IPS-18a (cell line): ENCODE data around the gene BABAM2.

Source experiments
- H3K27ac ChIP-seq: one replicate; pipeline ENCODE4 v1.5.1; 2013; ENCODE audit warnings: low read length
- H3K27me3 ChIP-seq: one replicate; pipeline ENCODE4 v1.6.1; 2013; ENCODE audit warnings: mild to moderate bottlenecking, low read length; ENCODE audit not compliant: control insufficient read depth, insufficient read depth
- H3K36me3 ChIP-seq: one replicate; pipeline ENCODE4 v1.6.1; 2013; ENCODE audit warnings: low read depth, low read length; ENCODE audit not compliant: control insufficient read depth
- H3K4me1 ChIP-seq: one replicate; pipeline ENCODE4 v1.6.1; 2013; ENCODE audit warnings: low read depth, low read length; ENCODE audit not compliant: control insufficient read depth
- H3K4me3 ChIP-seq: one replicate; pipeline ENCODE4 v1.5.1; 2013; ENCODE audit warnings: low read length
- H3K9ac ChIP-seq: one replicate; pipeline ENCODE4 v1.6.1; 2013; ENCODE audit warnings: mild to moderate bottlenecking, low read length, moderate library complexity
- H3K9me3 ChIP-seq: one replicate; pipeline ENCODE4 v1.6.1; 2013; ENCODE audit warnings: low read depth, low read length; ENCODE audit not compliant: control insufficient read depth

Gene BABAM2

DNA sequence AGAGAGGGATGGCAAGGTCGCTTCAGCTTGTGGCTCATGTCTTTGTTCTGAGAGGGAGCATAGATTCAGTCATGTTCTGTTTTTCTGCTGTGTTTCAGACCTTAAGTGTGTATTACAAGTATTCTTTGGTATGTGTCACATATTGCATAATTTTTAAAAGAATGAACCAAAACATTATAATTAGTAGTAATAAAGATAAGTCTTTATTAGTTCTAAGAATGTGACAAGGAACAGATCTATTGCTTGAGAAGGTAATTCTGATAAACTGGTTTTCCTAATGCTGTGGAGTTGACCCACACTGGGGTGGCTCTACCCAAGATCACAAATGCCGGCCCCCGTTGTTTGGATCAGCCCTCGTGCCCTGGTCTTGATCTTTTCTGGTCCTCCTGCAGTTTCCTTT, 377.9 kb downstream of the BABAM2 start:
- no peak overlapping the region for H3K27ac ChIP-seq
- H3K4me3 ChIP-seq, result no peak overlapping the region
- peaks cover 16% of the 10 kb centered on the region for H3K4me1 ChIP-seq
- no peak overlapping the region for H3K9ac ChIP-seq
- H3K27me3 ChIP-seq, result no peaks in the 10 kb centered on the region
- H3K36me3 ChIP-seq, result no peaks in the 10 kb centered on the region
- no peaks in the 10 kb centered on the region for H3K9me3 ChIP-seq

DNA sequence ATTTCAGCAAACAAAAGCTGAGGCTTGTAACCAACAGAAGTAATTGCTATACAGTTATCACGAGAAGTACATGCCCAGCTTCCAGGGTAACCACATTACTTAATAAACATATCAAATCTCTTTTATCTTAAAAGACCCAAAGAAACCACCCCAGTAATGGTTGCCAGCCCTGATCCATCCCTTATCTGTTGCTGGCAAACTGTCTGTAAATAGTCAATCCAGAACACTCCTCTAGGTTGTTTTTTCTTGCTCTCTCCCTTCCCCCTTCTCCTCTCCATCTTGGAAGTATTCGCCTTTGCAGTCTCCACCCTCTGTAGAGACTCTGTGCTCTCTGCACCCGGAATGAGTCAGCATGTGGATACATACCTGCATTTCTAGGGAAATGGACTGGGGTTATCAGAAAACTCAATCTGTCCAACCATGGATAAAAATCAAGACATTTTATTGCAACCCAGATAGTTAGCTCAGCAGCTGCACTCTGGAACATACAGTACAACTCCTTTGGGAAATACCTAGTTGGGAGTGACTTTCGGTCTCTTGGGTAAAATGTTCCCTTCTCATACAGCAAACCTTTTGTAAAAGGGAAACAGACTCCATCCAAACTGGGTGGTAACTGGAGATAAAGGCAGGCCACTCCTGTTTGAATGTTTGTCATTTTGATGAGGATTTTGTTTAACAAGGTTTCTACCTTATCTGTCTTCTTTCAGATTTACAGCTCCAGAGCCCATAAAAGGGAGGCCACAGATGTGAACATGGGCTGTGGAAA, 378.7 kb downstream of the BABAM2 start:
- Histone ChIP-seq H3K27ac (no peak overlapping the region), H3K36me3 (no peaks in the 10 kb centered on the region), H3K4me3 (no peak overlapping the region), H3K9me3 (no peaks in the 10 kb centered on the region), H3K4me1 (peaks cover 8% of the 10 kb centered on the region), H3K27me3 (no peaks in the 10 kb centered on the region), H3K9ac (no peak overlapping the region)

DNA sequence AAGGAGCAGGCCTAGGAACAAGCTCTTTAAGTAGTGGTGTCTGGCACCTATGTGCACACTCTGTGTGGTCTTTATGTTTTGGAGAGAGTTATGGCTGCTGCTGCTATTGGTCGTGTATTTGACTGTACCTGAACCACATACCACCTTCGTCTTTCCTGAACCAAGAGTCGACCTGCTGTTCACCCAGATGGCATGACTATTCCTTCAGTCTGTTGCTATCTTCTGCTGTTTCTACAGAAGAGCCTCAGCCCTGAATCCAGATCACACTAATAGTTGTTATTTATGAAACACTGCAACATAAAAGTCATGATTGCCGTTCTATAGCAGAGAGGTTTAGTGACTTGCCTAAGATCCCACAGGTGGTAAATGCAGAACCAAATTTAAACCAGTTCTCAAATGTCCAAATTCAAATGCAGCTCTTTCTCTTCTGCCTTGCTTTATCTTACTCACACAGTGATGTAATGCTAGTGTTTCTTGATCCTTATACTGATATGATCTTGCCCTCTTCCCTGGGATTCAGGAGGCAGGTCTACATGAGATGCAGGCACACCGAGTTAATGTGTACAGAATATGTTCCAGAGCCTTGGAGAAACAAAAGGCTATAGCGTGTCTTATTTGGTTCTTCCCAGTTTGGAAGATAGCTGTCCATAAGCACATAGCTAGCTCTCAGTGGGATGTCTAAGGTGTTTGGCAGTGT, 380.1 kb downstream of the BABAM2 start:
- no peaks in the 10 kb centered on the region for H3K9me3 ChIP-seq
- no peak overlapping the region for H3K9ac ChIP-seq
- H3K4me1 ChIP-seq, result peaks cover 17% of the 10 kb centered on the region
- H3K36me3 ChIP-seq, result no peaks in the 10 kb centered on the region
- no peak overlapping the region for H3K4me3 ChIP-seq
- no peaks in the 10 kb centered on the region for H3K27me3 ChIP-seq
- no peak overlapping the region for H3K27ac ChIP-seq

DNA sequence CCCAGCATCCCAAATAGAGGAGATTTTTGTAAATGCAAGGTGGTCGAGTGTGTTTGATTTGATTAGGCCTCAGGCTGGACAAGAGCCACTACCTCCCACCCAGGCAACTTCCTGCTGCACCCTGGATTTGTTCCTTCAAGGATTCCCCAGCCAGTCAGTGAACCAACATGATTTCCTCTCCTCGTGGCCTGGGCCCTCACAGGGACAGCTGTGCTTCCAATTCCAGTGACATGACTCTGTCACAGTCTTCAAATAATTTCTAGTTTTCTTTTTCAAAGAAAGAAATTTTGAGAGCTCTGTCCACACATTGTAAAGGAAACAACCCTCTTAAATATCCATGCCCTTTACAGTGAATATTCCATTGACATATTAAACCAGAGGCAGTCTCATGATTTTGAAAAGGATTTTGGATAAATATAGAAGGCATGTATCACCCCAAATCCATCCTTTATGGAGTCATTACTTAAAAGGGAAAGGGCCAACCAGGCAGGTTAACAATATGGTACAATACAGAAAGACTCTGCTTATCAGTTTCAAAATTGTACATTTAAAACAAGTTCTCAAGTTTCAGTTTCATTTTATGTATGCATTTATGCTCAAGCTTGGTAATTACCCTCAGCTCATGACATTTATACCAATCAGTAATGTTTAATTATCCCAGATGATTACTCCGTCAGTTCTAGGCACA, 380.8 kb downstream of the BABAM2 start:
- Histone ChIP-seq H3K36me3 (no peaks in the 10 kb centered on the region), H3K4me1 (peaks cover 17% of the 10 kb centered on the region), H3K27ac (no peak overlapping the region), H3K9ac (no peak overlapping the region), H3K9me3 (no peaks in the 10 kb centered on the region), H3K27me3 (no peaks in the 10 kb centered on the region), H3K4me3 (no peak overlapping the region)

DNA sequence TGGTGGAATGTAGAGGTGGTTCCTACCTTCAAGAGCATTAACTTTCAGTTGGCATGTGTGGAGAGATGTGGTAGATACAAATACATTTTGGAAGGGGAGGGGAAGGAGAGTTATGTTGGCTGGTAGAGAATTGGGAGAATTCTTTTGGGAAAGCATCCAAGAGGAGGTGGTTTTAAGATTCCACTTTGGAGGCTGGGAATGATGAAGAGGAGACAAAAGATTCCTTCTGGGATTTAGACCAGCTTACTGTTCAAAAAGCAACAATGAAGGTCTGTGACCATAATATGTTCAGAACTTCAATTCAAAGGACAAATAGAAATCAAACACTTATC, 381.4 kb downstream of the BABAM2 start:
- Histone ChIP-seq H3K27me3 (no peaks in the 10 kb centered on the region), H3K27ac (no peak overlapping the region), H3K9me3 (no peaks in the 10 kb centered on the region), H3K36me3 (no peaks in the 10 kb centered on the region), H3K9ac (no peak overlapping the region), H3K4me1 (peaks cover 17% of the 10 kb centered on the region), H3K4me3 (no peak overlapping the region)

DNA sequence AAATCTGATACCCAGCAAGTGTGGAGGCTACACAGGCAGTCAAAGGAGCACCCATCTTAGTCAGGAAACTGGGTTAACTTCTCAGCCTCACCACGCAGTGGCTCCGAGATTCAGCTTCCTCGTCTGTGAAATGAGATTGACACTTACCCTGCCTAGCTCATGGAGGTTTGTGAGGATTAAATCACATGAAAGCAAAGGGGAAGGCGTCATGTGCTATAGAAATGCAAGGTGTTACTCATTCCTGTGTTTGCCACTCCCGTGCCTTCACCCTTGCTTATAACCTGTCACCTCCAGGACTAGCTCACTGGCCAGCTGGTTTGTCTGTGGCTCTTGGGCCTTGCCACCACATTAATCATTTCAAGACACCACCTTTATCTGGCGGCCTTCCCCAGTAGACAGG, 383.2 kb downstream of the BABAM2 start:
- peaks cover 17% of the 10 kb centered on the region for H3K4me1 ChIP-seq

DNA sequence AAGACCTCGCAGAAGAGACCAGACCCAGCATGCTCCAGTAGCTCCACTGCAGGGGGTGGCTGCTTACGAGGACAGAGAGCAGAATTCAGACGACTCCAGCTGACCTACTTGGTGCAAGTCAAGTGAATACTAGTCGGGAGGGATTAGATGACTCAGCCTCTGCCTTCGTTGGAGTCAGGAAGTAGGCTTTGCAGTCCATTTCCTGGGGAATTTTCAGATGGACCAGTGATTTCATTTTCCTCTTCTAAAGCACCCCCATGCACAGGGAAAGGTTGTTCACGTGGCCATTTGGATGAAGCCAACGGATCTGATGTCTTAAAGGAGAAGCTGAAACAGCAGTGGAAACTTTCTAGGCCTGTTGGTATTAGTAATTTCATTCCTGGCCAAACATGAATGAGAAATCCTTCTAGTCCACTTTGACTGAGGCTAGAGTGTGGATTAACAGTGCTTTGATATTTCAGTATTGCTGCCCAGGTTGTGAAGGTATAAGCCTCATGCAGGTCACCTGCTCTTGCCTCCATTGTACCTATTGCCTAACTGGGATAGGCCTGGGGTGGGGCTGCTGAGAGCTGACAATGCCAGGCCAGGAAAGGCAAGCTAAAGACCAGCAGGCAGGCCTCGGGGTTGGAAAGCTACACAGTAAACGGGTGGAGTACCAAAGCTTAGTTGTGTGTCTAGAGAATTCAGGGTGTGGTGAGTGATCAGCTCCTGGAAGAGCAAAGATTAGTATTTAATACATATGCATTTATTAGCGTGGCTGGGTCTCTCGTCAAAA, 384.6 kb downstream of the BABAM2 start:
- Histone ChIP-seq H3K9ac (no peak overlapping the region), H3K36me3 (no peaks in the 10 kb centered on the region), H3K4me3 (no peak overlapping the region), H3K27me3 (no peaks in the 10 kb centered on the region), H3K9me3 (no peaks in the 10 kb centered on the region), H3K4me1 (peaks cover 9% of the 10 kb centered on the region), H3K27ac (no peak overlapping the region)

More for the DNA sequence above, 383.2 kb downstream of the BABAM2 start:
- H3K9ac ChIP-seq, result no peak overlapping the region
- no peaks in the 10 kb centered on the region for H3K36me3 ChIP-seq
- no peaks in the 10 kb centered on the region for H3K27me3 ChIP-seq
- no peak overlapping the region for H3K4me3 ChIP-seq
- H3K9me3 ChIP-seq, result no peaks in the 10 kb centered on the region
- H3K27ac ChIP-seq, result no peak overlapping the region

DNA sequence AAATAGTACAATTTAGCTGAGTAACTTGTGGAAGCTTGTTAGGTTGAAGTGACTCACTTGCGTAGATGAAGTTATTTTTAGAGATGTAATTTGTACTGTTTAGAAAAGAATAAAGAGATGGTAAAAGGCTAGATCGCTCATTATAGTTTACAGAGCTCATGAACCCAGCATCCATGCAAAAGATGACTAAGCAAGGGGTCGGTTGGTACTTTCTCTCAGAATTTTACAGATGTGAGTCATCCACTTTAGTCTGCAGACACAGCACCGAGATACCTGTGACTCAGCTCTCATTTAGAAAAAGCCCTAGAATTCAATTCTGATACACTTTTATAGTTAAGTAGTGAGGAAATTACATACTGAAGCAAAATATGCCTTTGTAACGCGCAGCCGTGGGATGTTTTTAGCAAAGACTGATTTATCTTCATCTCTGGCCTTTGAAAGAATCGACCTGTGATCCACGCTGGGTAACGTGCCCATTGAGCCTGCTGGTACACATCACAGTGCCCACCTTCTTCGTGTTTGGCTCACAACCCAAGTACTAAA, 385.6 kb downstream of the BABAM2 start:
- Histone ChIP-seq H3K4me3 (no peak overlapping the region), H3K9ac (no peak overlapping the region), H3K4me1 (peaks cover 9% of the 10 kb centered on the region), H3K36me3 (no peaks in the 10 kb centered on the region), H3K9me3 (no peaks in the 10 kb centered on the region), H3K27ac (no peak overlapping the region), H3K27me3 (no peaks in the 10 kb centered on the region)

DNA sequence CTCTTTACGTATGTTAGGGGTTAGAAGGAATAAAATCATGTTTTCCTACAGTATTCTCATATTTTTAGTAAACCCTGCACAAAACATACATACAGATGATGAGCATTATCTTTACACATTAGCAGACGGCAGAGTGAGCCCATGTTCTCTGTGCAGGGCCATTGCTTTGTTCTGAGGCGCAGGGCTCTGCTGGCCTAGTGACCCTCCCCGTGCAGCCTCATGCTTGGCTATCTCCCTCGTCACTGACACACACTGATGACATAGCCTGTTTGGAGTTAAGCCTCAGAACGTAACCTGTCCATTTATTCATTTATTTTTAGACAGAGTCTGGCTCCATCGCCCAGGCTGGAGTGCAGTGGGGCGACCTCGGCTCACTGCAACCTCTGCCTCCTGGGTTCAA, 386.3 kb downstream of the BABAM2 start:
- Histone ChIP-seq H3K27ac (no peak overlapping the region), H3K4me1 (peaks cover 9% of the 10 kb centered on the region), H3K36me3 (no peaks in the 10 kb centered on the region), H3K4me3 (no peak overlapping the region), H3K9me3 (no peaks in the 10 kb centered on the region), H3K27me3 (no peaks in the 10 kb centered on the region), H3K9ac (no peak overlapping the region)

DNA sequence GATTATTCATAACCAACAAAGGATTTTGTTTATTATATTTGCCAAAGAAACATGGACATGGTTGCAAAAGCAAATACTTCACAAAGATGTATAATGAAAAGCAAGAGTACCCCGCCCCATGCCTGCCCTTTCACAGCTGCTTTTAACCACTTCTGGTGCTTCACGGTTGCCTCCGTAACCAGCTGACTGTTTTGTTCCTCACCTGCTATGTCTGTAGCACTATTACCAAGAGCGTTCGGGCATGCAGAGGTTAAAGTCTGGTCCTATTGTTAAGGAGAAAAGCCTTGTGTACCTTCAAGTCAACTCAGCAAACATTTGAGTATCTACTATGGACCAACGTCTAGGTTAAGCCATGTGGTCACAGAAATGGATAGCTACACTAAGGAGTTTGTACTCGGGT, 386.9 kb downstream of the BABAM2 start:
- H3K9ac ChIP-seq, result no peak overlapping the region
- peaks cover 9% of the 10 kb centered on the region for H3K4me1 ChIP-seq
- H3K4me3 ChIP-seq, result no peak overlapping the region
- no peaks in the 10 kb centered on the region for H3K9me3 ChIP-seq
- H3K36me3 ChIP-seq, result no peaks in the 10 kb centered on the region
- H3K27me3 ChIP-seq, result no peaks in the 10 kb centered on the region
- H3K27ac ChIP-seq, result no peak overlapping the region

DNA sequence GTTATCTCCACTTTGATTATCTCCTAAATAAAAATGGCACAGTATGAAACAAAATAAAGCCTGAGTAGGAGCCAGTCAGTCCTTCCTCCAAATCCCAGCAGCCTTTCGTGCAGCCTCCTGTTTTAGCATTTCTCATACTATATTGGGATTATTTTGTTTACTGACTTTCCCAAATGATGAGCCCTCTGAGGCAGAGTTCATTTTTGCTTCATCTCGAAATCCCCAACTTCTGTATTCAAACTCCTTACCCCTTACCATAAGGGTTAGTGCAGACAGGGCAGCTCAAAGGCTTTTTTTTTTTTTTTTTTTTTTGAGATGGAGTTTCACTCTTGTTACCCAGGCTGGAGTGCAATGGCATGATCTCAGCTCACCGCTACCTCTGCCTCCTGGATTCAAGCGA, 388.8 kb downstream of the BABAM2 start:
- no peak overlapping the region for H3K9ac ChIP-seq
- H3K4me3 ChIP-seq, result no peak overlapping the region
- H3K27me3 ChIP-seq, result no peaks in the 10 kb centered on the region
- H3K27ac ChIP-seq, result no peak overlapping the region
- H3K36me3 ChIP-seq, result no peaks in the 10 kb centered on the region
- peaks cover 9% of the 10 kb centered on the region for H3K4me1 ChIP-seq
- H3K9me3 ChIP-seq, result no peaks in the 10 kb centered on the region
